Right lobe of liver (tissue), 6 donors: ENCODE data around the gene RFX3. TPM values are rescaled to one million over a fixed set of nuclear protein-coding genes. Genes with fewer than 3 reads are reported as not detected.

Source experiments
- ATAC-seq, 4 donors: fragments of 200-7000 bp; cut with Tn5 transposase; one replicate each; pipeline ENCODE4 v1.9.1; 2020; ENCODE audit warnings: mild to moderate bottlenecking in 4 of 4, moderate library complexity in 4 of 4
- DNase-seq, 3 donors: peaks; one replicate each; pipeline ENCODE4 v3.0.0-alpha.2; 2020
- H3K27ac ChIP-seq, 3 donors: fragments of 200-600 bp; one replicate each; pipeline ENCODE4 v1.8.0; 2022
- H3K27me3 ChIP-seq, 2 donors: fragments of 200-600 bp; one replicate each; pipeline ENCODE4 v1.8.0; 2022
- H3K36me3 ChIP-seq, 4 donors: fragments of 200-600 bp; sonication (generic) in 1 of 4; one replicate each; pipeline versions ENCODE4 v1.5.1 to v1.8.0; 2017 to 2022; ENCODE audit warnings: control low read depth in 1 of 4
- H3K4me1 ChIP-seq, 4 donors: fragments of 200-600 bp; sonication (generic) in 1 of 4; one replicate each; pipeline versions ENCODE4 v1.5.1 to v1.8.0; 2017 to 2022; ENCODE audit warnings: control low read depth in 1 of 4
- H3K4me3 ChIP-seq, 3 donors: fragments of 200-600 bp; one replicate each; pipeline ENCODE4 v1.8.0; 2022
- H3K9me3 ChIP-seq, 4 donors: fragments of 200-600 bp; sonication (generic) in 1 of 4; one replicate each; pipeline versions ENCODE4 v1.5.1 to v1.8.0; 2017 to 2022; ENCODE audit warnings: control low read depth in 1 of 4
- POLR2A ChIP-seq: fragments of 450-650 bp; IDR thresholded peaks from one replicate; pipeline ENCODE4 v1.6.1; 2017; ENCODE audit warnings: antibody characterized with exemption, mild to moderate bottlenecking
- WGBS: methylation state at CpG from one replicate; pipeline ENCODE4 v1.1.6; 2018; ENCODE audit warnings: low coverage, low lambda C conversion rate; ENCODE audit not compliant: insufficient coverage; ENCODE audit errors: missing lambda C conversion rate; 5-methylcytosine and 5-hydroxymethylcytosine counted together
- intact Hi-C, 2 donors: fragments of 100-400 bp; cut with DNase I; formaldehyde crosslinking; loops; one replicate each; pipeline versions ENCODE4 v1.11.2 to v1.14.1; 2022
- total RNA-seq, 6 experiments: library from RNA; depleted of rRNA in 2 of 6; stranded (reverse); fragments of >200 nt in 2 of 6; fragmentation: NEBNext Ultra II Directional in 3 of 6; extraction: Animal tissue kit (Norgen Biotek cat#: 25700) in 3 of 6; gene quantifications; one replicate each; pipeline versions ENCODE4 v1.1.0 to v1.2.4, GENCODE V29; 2016 to 2023
- TF ChIP-seq, protein P1 (sequence below), 4 donors: fragments of 200-600 bp in 3 of 4; fragments of 450-650 bp in 1 of 4; IDR thresholded peaks; one replicate each; pipeline versions ENCODE4 v1.5.1 to v1.8.0; 2016 to 2022; ENCODE audit warnings: antibody characterized with exemption in 4 of 4, mild to moderate bottlenecking in 2 of 4
- donor health status: DM: no; HTN: yes; CAD: no.
- donor health status: DM: no; HTN: no; CAD: no.
- donor health status: DM: no; HTN: no; CAD: no.
- donor health status: DM: no; HTN: yes; CAD: no.
- donor health status: DM: no; HTN: yes; CAD: no.

RFX3 gene
- total RNA-seq, 6 experiments from 2014 or later, result 1.4 to 2.5 (median 1.8) TPM

DNA sequence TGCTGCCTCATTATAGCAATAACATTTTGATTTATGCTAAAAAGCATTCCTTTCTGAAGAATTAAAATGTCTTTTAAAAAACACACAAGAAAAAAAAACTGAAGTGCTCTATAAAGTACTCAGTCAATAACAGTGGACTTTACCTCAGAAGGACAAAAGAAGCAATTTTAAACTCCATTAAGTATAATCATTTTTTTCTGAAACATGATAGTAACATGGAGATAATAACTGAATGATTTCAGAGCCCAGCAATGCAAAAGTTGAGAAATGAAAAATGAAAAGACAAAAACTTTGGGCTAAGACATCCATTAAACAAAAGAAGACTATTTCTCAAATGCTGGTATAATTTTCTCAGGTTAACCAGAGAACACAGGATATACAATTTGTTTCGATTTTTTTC lies 78.7 kb downstream of the RFX3 start:
- ATAC-seq, result no peak
- no peak overlapping the region for H3K27ac ChIP-seq
- 85% methylated on average over 1 of the region's 1 CpG for WGBS
- H3K36me3 ChIP-seq, result no peaks in the 10 kb centered on the region
- H3K9me3 ChIP-seq, result no peaks in the 10 kb centered on the region
- no peak for TF ChIP-seq POLR2A
- no peaks in the 10 kb centered on the region for H3K4me1 ChIP-seq
- no peak for DNase-seq
- no peaks in the 10 kb centered on the region for H3K27me3 ChIP-seq
- intact Hi-C loops, result no loop called here
- no peak overlapping the region for H3K4me3 ChIP-seq

DNA sequence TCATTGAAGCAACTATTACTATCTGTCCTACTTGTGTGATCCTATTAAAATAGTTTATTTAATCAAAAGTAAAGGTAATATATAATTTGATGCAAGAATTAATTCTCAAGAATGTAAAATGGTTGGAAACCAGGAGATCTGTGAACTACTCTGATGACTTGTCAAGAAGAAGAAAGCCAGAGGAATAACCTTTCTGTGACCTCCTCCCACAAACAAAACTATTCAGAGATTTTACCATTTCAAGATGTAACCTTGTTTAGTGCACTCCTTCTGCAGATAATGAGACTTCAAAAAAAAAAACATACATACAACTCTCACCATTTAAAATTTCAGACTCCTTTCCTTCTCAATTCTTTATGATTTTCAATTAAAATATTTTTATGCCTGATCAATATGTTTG lies 79.5 kb downstream of the RFX3 start:
- Histone ChIP-seq H3K27me3 (no peaks in the 10 kb centered on the region), H3K27ac (no peak overlapping the region), H3K9me3 (no peaks in the 10 kb centered on the region), H3K4me3 (no peak overlapping the region), H3K4me1 (no peaks in the 10 kb centered on the region), H3K36me3 (no peaks in the 10 kb centered on the region)
- ATAC-seq (no peak), DNase-seq (no peak)
- intact Hi-C loops, result no loop called here
- TF ChIP-seq POLR2A, result no peak
- TF ChIP-seq, protein P1, sequence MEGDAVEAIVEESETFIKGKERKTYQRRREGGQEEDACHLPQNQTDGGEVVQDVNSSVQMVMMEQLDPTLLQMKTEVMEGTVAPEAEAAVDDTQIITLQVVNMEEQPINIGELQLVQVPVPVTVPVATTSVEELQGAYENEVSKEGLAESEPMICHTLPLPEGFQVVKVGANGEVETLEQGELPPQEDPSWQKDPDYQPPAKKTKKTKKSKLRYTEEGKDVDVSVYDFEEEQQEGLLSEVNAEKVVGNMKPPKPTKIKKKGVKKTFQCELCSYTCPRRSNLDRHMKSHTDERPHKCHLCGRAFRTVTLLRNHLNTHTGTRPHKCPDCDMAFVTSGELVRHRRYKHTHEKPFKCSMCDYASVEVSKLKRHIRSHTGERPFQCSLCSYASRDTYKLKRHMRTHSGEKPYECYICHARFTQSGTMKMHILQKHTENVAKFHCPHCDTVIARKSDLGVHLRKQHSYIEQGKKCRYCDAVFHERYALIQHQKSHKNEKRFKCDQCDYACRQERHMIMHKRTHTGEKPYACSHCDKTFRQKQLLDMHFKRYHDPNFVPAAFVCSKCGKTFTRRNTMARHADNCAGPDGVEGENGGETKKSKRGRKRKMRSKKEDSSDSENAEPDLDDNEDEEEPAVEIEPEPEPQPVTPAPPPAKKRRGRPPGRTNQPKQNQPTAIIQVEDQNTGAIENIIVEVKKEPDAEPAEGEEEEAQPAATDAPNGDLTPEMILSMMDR (IDR thresholded peaks at IDR 0.05), result no peak

DNA sequence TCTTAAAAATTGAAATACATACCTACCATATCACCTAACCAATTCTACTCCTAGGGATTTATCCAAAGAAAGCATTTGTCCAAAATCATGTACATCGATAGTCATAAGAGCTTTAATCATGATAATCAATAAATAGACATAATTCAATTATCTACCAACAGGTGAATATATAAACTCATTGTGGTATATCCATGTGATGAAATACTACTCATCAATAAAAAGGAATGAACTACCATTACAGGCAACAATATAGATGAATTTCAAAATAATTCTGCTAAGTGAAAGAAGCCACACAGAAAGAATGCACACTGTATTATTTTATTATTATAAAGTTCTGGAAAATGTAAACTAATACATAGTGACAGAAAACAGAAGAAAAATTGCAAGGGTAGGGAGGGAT lies 81.8 kb downstream of the RFX3 start:
- H3K9me3 ChIP-seq, result no peaks in the 10 kb centered on the region
- no peak for TF ChIP-seq POLR2A
- TF ChIP-seq, protein P1 (IDR thresholded peaks at IDR 0.05), result no peak
- intact Hi-C loops, result no loop called here
- H3K36me3 ChIP-seq, result no peaks in the 10 kb centered on the region
- H3K4me1 ChIP-seq, result no peaks in the 10 kb centered on the region
- no peak for ATAC-seq
- no peak overlapping the region for H3K4me3 ChIP-seq
- WGBS, result 90% methylated on average over 1 of the region's 1 CpG
- no peaks in the 10 kb centered on the region for H3K27me3 ChIP-seq
- H3K27ac ChIP-seq, result no peak overlapping the region
- DNase-seq, result no peak

GRCh38 chr9:3441197-3441816 lies 84.5 kb downstream of the RFX3 start:
- TF ChIP-seq POLR2A, result no peak
- TF ChIP-seq, protein P1 (IDR thresholded peaks at IDR 0.05), result peak; percentile 67 to 72 (median 68)
- ATAC-seq (peak; percentile 91 to 97 (median 92)), DNase-seq (peak in 2 of 3 donors; percentile 33 to 49)
- 45% methylated on average over 7 of the region's 7 CpGs for WGBS
- H3K4me3 ChIP-seq, result no peak overlapping the region
- H3K9me3 ChIP-seq, result no peaks in the 10 kb centered on the region
- intact Hi-C loops, result no loop called here
- H3K36me3 ChIP-seq, result no peaks in the 10 kb centered on the region
- no peak overlapping the region for H3K27ac ChIP-seq
- H3K27me3 ChIP-seq, result no peaks in the 10 kb centered on the region
- H3K4me1 ChIP-seq, result no peaks in the 10 kb centered on the region

GRCh38 chr9:3436629-3437420 lies 89.0 kb downstream of the RFX3 start:
- no peaks in the 10 kb centered on the region for H3K9me3 ChIP-seq
- no peak for DNase-seq
- ATAC-seq, result no peak

More at GRCh38 chr9:3436629-3437420, 89.0 kb downstream of the RFX3 start:
- Histone ChIP-seq H3K27ac (no peak overlapping the region), H3K4me3 (no peak overlapping the region), H3K36me3 (no peaks in the 10 kb centered on the region), H3K27me3 (no peaks in the 10 kb centered on the region), H3K4me1 (no peaks in the 10 kb centered on the region)
- TF ChIP-seq, protein P1 (IDR thresholded peaks at IDR 0.05), result no peak
- no peak for TF ChIP-seq POLR2A
- intact Hi-C loops, result no loop called here
- 79% methylated on average over 4 of the region's 4 CpGs for WGBS
